NCI-H1694 (cell line): Measurements from ENCODE around the gene TMEM130.
"Not testable (repeated sequence)": the region's sequence is repeated elsewhere in the genome, so short reads cannot be mapped to it uniquely, and the experiment has no call there.

Source experiments
- DNase-seq: peaks from one replicate; lab custom pipeline; 2025; lab: John Stamatoyannopoulos, UW

The TMEM130 gene

DNA sequence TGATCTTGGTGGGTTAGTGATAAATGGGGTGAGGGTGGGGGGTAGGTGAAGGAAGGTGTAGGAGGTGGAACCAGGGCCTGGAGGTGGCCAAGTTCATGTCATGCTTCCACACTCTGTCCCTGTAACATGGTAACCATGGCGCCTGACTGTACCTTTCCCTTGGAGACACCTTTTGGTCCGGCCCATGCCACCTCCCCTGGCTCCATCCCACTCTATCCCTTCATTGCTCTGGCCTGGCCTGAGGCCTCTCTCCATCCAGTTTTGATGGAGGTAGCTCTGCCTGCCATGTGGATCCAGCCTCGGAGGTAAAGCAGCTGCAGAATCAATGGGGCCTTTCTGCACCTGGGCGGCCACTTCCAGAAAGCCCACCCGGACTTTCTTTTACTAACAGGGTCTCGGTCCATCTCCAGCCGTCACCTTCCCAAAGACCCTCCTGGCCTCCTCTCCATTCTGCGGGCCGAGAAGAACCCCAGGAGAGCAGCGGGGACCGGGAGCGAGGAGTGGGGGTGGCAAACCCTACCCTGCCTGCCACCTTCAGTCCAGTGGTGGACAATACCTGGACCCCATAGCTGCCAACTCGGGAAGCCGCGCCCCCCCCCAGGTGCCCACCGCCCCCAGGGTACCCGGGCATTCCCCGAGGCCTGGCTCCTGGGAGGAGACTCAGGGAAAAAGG, 8.0 kb upstream of the TMEM130 start:
- no peak for DNase-seq

DNA sequence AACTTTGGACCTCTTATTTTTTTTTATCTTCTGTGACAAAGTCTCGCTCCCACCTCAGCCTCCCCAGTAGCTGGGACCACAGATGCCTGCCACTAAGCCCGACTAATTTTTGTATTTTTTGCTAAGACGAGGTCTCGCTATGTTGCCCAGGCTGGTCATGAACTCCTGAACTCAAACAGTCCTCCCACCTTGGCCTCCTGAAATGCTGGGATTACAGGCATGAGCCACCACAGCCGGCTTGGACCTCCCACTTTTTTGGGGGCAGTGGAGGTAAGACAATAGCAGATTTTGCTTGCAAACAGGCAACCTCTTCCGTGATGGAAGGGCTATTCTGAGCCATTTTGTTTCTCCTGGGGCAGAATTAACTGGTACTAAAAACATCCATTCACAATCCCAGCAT, 7.3 kb upstream of the TMEM130 start:
- DNase-seq = no peak

DNA sequence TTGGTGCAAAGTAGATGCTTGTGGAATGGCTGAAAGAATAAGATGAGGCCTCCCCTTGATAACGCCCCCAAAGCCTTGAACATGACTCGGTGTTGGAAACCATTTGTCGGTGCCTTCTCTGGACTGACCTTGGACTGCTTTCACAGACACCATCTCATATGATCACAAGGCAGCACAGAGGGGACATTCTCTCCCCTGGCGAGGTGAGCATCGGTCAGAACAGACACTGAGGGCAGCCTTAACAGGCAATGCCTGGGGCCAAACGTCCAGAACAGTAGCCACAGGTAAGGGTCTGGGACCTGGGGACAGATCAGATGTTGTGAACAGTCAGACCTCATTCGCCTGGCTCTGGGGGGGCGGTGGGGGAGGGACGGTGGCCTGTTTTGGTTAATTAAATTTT, 5.7 kb upstream of the TMEM130 start:
- no peak for DNase-seq

DNA sequence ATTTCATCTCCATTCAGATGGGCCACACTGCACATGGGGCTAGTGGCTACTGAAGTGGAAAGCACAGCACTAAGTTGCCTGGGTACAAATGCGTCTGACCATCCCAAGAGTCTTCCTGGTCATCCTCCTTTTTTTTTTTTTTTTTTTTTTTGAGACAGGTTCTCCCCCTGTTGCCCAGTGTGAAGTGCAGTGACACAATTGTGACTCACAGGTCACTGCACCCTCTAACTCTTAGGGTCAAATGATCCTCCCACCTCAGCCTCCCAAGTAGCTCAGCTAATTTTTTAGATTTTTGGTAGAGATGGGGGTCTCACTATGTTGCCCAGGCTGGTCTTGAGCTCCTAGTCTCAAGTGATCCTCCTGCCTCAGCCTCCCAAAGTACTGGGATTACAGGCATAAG, 5.1 kb upstream of the TMEM130 start:
- DNase-seq = no peak

DNA sequence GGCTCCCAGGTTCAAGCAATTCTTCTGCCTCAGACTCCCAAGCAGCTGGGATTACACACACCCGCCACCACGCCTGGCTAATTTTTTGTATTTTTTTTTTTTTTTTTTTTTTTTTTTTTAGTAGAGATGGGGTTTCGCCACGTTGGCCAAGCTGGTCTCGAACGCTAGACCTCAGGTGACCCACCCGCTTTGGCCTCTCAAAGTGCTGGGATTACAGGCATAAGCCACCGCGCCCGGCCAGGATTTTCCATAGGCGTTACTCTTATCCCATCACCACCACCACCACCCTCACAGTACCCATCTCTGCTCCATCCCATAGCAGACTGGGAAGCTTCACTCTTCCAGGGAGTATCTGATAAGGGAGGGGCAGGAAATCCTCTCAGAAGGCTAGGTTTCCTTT, 3.8 kb upstream of the TMEM130 start:
- DNase-seq = not testable (repeated sequence)

DNA sequence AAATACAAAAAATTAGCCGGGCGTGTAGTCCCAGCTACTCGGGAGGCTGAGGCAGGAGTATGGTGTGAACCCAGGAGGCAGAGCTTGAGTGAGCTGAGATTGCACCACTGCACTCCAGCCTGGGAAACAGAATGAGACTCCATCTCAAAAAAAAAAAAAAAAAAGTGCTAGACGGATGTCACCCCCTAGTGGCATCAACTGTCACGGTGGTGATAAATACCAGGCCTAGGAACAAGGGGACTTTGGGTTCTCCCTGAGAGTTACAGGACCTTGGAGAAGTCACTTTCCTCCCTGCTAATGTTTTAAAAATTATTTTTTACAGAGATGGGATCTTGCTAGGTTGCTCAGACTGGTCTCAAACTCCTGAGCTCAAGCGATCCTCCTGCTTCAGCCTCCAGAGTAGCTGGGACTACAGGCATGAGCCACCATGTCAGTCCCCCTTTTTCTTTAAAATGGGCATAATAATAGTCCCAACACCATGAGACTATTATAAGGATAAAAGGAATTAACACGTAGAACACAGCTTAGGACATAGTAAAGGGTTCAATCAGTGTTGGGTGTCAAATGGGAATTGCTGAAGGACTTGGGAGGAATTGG, 2.6 kb upstream of the TMEM130 start:
- DNase-seq = peak; percentile 77

DNA sequence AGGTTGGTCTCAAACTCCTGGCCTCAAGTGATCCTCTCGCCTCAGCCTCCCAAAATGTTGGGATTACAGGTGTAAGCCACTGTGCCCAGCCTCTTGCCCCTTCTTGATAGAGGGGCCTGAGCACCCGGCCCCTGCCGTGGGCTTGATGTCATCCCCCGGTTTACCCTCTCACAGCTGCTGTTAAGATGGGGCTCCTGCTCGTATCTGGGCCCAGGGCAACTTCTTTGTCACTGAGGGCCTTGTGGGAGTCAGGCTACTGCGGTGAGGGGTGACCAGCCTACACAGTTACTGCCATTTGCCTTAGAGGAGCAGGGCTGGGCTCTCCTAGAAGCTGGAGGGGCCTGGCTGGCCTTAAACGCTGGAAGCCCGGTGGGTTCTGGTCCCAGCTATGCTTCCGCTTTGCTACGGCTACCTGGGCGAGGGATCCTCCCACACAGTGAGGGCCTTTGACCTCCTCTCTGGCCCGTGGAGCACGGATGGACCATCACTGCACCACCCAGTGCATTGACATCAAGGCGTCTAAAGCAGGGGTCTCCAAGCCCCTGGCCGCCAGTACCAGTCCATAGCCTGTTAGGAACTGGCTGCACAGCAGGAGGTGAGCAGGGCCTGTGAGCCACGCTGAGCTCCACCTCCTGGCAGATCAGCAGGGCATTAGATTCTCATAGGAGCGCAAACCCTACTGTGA, 1.1 kb upstream of the TMEM130 start:
- no peak for DNase-seq

DNA sequence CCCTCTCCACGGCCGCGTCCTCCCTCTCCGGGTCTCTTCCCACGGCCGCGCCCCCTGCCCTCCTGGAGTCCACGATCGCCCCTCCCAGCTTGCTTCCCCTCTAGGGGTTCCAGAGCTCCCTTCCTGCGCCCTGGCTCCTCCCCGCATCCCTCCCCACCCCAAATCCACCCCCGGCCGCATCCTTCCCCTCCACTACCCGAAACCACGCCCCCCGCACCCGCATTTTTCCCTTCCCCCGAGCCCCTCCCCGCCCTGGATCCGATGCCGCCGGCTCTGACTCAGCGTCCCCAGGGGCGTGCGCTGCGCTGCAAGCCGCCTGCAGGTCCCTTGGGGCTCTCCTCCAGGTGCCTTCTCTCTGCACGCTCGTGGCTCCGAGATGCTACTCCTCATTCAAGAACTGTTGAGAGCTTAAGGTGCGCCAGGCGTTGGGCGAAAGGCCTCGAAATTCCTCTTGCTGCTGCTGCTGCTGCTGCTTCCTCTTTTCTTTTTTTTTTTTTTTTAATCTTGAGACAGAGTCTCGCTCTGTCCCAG, 372 bp upstream of the TMEM130 start:
- peak; percentile 60 for DNase-seq

DNA sequence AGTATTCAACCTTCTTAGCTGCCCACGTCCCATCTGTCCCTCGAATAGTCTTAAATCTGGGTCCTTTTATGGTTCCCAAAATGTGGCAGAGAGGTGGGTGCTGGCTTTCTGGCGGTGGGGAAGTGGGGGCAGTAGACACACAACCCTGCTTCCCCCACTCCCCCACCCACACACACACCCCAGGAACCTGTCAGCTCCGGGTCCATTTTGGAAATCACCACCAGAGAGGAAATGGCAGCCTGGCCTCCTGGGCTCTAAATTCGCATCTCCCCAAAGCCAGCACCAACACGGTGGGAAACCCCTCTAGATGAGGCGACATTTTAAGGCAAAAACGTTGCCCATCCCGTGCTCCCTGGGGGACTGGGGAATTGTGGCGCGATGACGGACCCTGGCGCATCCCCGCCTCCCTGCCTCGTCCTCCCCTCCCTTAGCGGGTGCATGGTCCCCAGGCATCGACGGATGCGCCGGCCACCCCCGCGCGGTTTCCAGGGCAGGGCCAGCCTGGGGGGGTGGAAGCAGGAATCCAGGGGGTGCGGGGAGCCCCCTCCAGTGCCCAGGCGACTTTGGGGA, 702 bp downstream of the TMEM130 start:
- DNase-seq = no peak

DNA sequence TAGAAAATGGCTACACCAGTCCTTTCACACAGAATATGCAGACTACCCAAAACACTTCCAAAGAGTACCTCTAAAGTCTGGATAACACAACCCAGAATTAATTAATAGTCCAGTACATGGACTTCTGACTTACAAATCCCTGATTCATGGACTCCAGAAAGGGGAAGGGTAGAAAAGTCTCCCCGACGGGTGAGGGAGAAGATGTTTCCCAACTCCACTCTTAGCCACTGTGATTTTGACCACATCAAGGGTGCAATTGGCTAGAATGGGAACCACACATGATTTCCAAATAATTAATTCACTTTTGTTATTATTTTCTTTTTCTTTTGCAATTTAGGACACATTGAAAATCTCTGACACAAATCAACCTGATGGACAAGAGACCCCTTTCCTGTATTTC, 1.4 kb downstream of the TMEM130 start:
- no peak for DNase-seq

DNA sequence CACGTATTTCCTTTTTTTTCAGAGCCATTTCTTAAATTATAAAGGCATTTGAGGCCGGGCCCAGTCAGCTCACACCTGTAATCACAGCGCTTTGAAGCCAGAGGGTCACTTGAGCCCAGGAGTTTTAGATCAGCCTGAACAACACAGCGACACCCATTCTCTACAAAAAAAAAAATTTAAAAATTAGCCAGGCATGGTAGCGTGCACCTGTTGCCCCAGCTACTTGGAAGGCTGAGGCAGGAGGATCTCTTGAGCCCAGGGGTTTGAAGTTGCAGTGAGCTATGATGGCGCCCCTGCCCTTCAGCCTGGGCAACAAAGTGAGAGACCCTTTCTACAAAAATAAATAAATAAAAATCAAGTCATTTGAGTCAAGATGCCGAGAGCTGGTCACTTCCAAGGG, 3.0 kb downstream of the TMEM130 start:
- no peak for DNase-seq

DNA sequence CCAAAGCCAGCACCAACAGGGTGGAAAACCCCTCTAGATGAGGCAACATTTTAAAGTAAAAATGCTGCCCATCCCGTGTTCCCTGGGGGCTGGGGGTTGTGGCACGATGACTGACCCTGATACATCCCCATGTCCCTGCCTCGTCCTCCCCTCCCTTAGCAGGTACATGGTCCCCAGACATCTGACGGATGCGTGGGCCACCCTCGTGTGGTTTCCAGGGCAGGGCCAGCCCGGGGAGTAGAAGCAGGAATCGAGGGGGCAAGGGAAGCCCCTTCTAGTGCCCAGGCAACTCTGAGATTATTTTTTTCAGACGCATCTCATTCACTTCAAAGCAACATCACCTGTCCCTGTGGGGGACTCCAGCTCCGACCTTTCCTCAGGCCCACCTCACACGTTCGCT, 3.5 kb downstream of the TMEM130 start:
- no peak for DNase-seq

DNA sequence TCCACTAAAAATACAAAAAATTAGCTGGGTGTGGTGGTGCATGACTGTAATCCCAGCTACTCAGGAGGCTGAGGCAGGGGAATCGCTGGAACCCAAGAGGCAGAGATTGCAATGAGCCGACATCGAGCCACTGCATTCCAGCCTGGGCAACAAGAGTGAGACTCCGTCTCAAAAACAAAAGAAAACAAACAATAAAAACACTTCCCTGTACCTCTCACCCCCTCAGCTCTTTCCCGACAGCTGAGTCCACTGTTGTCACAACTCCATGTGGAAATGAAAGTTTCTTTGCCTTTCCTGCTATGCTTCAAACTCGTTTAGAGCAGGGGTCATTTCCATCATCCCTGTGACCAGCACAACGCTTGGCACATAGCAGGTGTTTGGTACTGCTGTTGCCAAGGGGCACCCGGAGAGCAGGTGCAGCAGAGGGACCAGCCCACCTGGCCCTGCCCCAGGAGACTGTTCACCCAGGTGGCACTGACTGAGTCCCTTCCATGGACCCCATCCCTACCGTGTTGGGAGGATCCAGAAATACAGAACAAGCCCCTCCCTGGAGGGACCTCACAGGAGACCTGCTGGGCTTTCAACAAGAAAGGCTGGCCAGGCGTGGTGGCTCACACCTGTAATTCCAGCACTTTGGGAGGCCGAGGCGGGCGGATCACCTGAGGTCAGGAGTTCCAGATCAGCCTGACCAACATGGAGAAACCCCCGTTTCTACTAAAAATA, 4.9 kb downstream of the TMEM130 start:
- no peak for DNase-seq

DNA sequence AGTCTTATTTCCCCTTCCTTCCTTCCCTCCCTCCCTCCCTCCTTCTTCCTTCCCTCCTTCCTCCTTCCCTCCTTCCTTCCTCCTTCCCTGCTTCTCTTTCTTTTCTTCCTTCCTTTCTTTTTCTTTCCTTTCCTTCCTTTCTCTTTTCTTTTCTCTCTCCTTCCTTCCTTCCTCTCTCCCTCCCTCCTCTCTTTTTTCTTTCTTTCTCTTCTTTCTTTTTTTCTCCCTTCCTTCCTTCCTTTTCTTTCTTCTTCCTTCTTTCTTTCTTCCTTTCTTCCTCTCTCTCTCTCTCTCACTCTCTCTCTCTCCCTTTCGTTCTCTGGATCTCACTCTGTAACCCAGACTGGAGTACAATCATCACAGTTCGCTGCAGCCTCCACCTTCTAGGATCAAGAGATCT, 6.2 kb downstream of the TMEM130 start:
- DNase-seq = no peak

DNA sequence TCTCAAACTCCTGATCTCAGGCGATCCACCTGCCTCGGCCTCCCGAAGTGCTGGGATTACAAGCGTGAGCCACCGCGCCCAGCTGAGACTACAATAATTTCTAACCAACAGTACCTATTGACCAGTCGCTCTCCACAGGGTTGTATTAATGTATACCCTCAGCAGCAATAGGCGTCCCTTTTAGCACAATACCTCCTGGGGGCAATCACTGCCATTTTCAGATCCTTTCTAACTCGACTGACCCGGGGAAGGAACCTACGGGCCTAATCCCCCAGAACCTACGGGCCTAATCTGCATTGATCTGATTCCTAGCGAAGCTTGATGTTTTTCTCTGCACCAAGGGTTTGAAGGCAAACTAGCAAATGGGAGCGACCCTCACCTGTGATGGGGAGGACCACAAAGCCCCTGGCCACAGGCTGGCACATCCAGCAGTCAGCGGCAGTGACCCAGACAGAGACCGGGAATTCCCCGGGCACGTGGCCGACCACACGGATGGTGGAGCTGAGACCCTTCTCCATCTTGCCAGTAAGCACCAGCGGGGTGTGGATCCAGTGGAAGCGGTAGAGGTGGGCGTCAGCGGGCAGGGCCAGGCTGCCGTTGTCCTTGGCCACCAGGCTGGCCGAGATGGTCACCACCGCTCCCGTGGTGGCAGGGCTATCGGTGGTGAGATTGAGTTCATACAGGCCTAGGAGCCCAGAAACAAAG, 6.9 kb downstream of the TMEM130 start:
- no peak for DNase-seq

DNA sequence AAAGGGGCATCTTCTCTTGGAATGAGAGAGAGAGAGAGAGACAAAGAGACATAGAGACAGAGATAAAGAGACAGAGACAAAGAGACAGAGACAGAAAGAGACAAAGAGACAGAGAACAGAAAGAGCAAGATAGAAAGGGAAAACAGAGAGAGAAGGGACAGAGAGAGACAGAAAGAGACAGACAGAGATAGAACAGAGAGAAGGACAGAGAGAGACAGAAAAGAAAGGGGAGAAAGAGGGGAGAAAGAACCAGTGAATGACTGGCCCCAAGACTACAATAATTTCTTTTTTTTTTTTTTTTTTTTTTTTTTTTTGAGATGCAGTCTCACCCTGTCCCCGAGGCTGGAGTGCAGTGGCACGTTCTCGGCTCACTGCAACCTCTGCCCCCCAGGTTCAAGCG, 7.6 kb downstream of the TMEM130 start:
- no peak for DNase-seq

DNA sequence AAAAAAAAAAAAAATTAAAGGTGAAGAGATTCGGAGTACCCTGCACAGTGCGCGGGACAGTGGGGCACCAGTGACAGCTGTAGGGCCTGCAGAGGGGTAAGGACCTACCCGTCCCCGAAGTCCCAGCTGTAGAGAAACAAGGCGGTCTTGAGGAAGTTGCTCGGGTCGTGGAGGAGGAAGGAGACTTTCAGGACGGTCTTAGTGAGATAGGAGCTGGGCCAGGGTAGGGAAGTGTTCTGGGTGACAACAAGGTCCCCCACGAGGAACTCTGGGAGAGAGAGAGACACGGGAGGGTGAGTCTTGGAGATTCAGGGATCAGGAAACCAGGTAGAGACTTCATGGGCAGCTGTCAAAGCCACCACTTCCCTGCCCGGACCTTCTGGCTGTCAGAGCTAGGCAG, 9.7 kb downstream of the TMEM130 start:
- DNase-seq = no peak

DNA sequence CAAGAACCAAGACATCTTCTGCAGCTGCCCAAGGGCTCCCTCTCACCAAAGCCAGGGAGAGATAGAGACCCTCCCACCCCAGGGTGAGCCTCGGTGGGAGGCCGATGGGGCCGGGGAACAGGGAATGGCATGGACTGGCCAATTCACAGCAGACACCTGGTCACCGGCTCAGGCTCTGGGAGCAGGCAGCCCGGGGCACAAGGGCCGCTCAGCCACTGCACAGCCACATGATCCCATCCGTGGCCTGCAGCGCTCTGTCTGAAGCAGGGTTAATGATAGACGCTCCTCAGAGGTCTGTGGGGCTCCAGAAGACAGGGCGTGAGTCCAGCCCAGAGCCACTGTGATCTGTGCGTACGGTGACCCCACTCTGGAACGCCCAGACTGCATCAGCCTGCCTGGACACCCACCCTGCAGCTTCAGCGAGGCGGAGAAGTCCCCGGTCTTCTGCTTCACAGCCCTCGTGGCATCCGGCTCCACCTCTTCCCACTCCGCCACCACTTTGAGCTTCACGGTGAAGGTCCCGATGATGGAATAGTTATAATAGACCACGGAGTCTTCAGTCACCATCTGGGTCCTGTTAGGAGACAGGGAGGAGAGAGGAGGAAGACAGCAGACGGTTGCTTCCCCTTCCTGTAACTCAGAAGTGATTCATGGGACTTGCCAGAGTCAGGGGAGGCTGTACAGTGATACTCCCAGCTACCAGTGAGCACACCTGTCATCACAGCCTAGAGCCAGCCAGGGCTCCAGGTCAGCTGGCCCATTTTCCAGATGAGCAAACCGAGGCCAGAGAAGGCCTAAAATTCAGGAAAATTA, 14.0 kb downstream of the TMEM130 start:
- DNase-seq = no peak

DNA sequence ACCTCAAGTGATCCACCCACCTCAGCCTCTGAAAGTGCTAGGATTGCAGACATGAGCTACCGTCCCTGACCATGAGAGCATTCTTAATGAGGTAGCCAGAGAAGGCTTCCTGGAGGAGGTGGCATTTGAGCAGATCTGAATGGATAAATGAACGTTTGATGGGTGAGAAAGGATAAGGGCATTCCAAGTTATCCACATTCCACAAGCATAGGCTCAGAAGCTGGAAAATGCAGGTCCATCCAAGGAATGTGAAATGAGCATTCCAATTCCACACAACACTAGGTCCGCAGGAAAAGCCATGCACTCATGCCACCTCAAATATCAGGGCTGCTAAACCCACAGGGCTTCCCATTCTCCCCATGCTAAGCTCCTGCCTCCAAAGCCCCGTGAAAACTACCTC, 17.0 kb downstream of the TMEM130 start:
- DNase-seq = no peak

DNA sequence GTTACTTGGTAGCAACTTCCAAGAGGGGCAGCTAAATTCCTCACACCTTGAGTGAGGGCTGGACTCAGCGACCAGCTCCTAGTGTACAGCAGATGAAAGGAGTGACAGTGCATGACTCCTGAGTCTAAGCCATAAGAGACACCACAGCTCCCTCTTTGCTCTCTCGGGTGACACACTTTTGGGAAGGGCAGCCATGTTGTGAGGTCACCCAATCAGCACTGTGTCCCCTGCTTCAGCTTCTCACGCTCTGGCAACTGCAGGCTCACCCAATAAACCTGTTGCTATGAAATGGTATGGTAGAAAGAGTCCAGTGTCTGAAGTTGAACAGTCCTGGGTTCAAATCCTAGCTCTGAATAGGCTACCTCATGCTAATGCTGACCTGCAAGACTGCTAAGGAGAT, 20.9 kb downstream of the TMEM130 start:
- DNase-seq = no peak

DNA sequence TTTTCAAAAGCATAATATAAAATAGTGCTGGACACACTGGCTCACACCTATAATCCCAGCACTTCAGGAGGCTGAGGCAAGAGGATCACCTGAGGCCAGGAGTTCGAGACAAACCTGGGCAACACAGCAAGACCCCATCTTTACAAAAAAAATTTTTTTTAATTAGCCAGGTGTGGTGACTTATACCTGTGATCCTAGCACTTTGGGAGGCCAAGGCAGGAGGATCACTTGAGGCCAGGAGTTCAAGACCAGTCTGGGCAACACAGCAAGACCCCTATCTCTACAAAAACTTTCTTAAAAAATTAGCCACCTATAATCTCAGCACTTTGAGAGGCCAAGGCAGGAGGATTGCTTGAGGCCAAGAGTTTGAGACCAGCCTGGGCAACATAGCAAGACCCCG, 27.3 kb downstream of the TMEM130 start:
- not testable (repeated sequence) for DNase-seq
